K562 (cell line): ENCODE results near the gene S100A2.

ENCODE experiments used
- GABPA ChIP-seq: fragments of 200-800 bp; sonication (Bioruptor generic); conservative IDR thresholded peaks from 2 replicates; pipeline ENCODE4 v1.6.1; 2016; ENCODE audit warnings: low read depth, missing genetic modification characterization, missing compliant biosample characterization
- SUPT5H ChIP-seq: fragments of 450-650 bp; IDR thresholded peaks from 2 replicates; pipeline ENCODE4 v1.6.1; 2016

DNA sequence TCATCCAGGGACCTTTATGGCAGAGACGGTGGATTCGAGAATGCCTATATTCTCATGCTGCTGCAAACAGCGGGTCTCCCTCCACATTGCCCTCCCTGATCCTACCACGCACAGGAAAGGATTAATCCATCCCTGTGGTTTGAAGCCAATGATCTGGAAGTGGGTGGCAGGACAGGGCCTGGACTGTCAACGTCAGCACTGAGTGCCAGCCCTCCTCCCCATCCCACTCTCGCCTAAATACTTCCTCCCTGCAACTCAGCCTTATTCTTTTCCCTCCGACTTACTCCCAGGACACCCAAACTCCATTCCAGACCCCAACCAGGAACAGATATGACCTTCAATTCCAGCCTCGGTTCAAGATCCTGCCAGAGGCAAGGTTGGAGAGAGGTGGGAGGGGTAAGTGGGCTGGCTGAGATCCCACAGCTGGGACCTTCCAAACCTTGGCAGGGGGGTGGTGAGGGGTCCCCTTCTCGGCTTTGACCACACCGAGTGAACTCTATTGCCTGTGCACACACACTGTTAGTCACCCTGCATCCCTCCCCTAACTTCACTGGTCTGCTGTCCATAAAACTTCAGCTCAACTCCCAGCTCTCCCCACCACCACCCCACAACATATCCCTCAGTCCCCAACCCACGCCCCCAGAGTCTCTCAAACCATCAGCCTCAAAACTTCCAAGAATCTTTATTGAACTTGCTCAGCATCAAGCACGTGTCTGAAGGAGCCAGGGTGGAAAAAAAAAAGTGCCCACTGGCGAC lies 22.5 kb downstream of the S100A2 start:
- TF ChIP-seq SUPT5H (no peak), GABPA (tag) (no peak)
